HL-60/S4 (cell line): ENCODE results near the gene PLA2G2C.

ENCODE experiments used
- in situ Hi-C: fragments of 300-500 bp; cut with MboI; formaldehyde crosslinking; loops from 2 replicates; pipeline ENCODE4 v1.14.3; 2022; ENCODE audit warnings: low sequenced_read_pairs

Gene PLA2G2C

DNA sequence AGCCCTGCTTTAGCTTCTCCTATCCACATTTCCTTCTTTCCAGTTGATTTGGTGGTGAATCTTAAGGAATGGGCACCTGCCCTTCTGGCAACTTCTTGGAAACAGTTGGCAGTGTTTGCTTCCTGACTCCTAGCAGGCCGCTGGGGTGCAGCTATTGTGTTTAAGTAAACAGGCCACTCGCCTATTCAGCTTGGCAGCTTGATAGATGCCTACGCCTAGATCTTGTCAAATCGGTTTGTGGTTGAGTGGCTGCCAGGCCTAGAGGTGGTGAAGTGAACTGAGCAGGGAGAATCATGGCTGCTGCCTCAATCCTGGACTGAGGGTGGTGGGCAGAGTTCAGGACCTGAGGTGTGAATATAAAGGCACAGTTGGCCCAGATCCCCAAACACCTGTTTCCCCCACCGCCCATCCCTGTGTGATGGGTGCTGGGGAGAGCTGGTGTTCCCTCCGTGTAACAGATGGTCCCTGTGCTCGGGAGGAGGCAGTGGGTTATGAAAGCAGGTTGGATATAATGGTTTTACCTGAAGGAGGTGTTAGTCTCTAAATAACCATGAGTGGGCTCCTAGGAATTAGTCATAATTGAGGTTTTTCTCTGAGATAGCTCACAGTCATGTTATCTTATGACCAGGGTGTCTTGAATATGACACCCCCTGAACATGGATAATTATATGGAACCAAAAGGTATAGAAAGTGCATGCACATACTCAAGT lies 940 bp upstream of the PLA2G2C start:
- in situ Hi-C loops, result no loop called here

DNA sequence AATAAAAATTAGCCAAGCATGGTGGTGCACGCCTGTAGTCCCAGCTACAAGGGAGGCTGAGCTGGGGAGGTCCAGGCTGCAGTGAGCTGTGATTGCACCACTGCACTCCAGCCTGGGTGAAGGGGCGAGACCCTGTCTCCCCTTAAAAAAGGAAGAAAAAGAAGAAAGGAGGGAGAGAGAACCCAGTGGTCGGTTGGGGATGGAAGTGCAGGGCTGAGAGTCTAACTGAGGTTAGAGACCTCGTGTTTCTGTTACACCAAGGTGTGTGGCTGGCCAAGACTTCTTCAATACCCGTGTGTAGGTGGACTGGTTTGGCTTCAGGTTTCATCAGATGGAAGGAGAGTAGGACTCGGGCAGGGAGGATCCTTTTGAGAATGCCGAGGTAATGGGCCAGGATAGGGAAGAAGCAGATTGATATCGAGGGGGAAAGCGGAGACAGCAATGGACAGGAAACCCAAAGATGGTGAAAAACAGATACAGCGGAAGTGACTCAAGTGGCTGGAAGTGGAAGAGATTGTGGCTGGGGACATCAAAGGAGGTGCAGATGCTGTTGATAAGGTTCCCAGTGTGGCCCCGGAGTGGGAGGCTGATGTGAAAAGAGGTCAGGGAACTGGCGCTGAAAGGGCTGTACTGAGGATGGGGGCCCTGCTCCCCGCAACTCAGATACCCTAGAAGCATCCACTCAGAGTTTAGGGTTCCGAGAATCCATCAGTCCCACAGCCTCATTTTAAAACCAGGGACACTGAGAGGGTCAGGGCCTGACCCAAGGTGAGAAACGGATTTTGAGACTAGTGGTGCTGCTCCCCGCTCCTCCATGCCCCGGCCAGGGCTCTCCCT lies 1.1 kb downstream of the PLA2G2C start:
- in situ Hi-C loops, result no loop called here

DNA sequence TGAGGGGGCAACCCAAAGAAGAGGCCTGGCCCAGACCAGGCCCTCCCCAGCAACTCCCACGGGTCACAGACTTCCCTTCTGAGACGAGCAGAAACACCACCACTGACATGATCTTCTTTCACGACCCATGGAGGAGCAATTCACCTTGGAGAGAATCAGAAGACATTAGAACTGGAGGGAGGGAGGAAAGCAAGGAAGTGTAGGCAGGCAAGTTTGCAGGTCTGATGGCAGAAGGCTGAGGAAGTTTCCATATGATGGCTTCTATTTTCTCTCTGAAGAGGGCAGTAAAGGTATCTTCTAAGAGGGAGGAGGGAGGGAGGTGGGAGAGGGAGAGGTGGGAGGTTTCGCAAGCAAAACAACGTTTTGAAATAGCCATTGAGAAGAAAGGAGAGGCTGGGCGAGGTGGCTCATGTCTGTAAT lies 1.8 kb downstream of the PLA2G2C start:
- in situ Hi-C loops, result no loop called here

DNA sequence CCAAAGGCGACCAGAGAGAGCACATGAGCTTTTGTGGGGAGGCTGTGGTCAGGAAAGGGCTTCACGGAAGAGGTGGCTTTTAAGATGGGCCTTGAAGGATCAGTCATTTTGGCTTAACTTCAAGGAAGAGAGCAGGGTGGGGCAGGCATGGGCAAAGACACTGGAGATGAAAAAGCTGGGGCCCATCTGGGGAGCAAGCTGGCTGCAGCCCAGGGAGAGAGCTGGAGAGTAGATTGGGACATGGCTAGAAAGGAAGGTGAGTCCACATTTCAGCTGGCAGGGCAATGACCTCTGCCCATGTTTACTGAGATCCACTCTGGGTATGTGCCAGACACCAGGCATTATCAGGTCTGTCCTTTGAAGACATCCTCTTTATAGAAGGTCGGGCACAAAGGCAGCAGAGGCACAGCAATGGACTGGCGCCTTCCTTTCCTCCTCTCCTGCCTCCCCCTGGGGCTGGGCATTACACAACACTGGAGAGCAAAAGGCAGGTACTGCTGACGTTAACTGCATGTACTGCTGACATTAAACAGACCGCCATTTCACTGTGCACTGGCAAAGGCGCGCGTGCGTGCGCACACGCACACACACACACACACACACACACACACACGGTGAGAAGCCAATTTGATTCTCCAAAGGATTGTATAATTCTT lies 2.6 kb downstream of the PLA2G2C start:
- in situ Hi-C loops, result no loop called here

DNA sequence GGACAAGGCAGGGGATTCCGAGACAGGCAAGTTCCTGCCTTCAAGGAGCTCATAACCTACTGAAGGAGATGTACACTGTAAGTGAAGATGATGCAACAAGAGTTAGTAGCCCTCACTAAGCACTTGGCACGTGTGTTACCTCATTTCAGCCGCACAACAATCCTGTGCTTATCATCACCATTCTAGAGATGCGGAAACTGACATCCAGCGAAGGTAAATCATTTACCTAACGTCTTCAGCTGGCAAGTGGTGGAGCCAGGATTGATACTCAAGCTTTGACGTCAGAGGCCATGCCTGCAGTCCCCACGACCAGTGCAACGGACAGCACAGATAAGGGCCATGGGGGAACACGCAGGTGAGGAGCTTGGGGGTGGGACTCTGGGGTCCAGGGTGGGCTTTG lies 3.3 kb downstream of the PLA2G2C start:
- in situ Hi-C loops, result no loop called here

DNA sequence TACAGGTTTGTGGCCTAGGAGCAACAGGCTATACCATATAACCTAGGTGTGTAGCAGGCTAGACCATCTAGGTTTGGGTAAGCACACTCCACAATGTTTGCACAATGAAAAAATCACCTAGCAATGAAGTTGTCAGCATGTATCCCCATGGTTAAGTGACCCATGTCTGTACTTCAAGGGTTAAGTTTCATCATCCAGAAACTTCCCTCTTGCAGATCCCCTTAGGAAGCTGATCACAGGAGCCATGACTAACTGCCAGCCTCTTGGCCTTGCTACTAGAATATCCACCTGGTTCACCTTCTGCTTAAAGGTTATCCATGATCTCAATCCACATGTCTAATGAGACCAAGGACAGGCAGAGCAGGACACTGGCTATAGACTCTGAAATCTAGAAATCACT lies 3.9 kb downstream of the PLA2G2C start:
- in situ Hi-C loops, result no loop called here

DNA sequence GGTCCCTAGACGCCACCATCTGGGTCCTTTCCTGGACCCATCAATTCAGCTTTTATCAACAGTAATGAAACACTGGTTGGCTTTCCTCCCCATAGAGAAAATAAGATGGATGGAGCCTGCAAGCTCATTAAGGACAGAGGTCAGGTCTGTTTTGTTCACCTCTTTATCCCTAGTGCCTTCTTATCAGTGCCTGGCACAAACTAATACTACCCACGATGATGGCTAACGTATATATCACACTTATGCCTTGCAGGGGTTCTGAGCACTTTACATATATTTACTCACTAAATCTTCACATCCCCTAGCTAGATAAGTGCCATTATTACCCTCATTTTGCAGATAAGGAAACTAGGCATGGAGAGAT lies 5.5 kb downstream of the PLA2G2C start:
- in situ Hi-C loops, result no loop called here

DNA sequence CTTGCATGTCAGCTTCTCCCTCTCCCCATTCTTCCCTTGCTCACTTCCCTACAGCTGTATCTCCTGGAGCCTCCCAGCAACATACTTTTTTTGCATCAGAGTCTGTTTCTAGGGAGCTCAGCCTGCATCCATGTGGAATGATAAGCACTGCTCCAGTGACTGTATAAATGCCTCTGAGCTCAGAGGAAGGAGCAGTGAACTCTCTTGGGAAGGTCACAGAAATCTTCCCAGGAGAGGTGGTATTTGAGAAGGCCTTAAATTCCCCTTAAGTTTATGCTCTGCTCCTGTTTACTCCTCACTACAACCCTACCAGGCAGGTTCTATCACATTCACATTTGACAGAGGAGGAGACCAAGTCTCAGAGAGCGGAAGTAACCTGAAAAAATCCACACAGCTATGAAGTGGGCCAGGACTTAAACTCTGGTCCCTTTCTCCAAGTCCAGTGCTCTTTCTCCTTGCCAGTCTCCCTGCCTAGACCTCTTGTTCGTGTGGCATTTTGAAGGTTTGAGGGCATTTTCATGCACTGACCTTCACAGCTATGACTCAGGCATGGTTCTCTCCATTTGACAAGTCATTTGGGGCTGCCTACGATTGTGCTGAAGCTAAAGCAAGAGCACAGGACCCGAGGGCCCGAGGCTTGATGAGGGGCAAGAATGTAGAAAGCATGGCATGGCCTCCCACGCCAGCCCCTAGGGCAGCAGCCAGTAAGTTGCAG lies 6.0 kb downstream of the PLA2G2C start:
- in situ Hi-C loops, result no loop called here

DNA sequence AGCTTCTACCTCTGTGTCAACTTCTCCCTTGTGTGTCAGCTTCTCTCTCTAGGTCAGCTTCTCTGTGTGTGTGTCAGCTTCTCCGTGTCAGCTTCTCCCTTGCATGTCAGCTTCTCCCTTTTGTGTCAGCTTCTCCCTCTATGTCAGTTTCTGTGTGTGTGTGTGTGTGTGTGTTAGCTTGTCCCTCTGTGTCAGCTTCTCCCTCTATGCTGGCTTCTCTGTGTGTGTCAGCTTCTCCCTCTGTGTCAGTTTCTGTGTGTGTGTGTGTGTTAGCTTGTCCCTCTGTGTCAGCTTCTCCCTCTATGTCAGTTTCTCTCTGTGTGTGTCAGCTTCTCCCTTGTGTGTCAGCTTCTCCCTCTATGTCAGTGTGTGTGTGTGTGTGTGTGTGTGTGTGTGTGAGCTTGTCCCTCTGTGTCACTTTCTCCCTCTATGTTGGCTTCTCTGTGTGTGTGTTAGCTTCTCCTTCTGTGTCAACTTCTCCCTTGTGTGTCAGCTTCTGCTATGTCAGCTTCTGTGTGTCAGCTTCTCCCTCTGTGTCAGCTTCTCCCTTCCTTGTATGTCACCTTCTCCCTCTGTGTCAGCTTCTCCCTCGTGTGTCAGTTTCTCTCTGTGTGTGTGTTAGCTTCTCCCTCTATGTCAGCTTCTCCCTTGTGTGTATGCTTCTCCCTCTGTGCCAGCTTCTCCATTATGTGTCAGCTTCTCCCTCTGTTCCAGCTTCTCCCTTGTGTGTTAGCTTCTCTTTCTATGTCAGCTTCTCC lies 6.8 kb downstream of the PLA2G2C start:
- in situ Hi-C loops, result no loop called here

DNA sequence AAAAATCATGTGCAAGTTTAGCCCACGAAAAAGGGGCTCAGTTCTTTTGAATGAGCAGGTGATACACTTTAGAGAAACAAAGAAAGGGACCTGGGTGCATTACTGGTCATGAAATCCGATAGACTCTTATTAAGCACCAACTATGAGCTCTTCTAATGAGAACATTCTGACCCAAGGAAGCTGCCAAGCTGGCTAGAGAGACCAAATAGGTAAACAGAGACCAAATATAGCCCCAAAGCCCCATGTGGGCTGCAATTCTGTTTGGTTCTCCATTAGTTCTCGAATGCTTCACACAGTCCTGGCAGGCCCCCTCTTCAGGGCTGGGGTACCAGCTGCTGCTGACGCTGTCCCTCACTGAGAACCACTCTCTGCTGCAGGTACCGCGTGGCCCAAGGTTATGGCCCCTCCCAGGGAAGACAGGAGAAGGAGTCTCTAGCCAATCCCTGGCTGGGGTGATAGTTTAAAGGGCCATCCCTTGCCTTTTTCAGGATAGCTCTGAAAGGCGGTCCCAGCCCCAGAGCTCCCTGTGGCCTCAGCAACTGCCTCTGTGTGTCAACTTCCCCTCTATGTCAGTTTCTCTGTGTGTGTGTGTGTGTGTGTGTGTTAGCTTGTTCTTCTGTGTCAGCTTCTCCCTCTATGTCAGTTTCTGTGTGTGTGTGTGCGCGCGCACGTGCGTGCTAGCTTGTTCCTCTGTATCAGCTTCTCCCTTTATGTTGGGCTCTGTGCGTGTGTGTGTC lies 7.5 kb downstream of the PLA2G2C start:
- in situ Hi-C loops, result no loop called here

DNA sequence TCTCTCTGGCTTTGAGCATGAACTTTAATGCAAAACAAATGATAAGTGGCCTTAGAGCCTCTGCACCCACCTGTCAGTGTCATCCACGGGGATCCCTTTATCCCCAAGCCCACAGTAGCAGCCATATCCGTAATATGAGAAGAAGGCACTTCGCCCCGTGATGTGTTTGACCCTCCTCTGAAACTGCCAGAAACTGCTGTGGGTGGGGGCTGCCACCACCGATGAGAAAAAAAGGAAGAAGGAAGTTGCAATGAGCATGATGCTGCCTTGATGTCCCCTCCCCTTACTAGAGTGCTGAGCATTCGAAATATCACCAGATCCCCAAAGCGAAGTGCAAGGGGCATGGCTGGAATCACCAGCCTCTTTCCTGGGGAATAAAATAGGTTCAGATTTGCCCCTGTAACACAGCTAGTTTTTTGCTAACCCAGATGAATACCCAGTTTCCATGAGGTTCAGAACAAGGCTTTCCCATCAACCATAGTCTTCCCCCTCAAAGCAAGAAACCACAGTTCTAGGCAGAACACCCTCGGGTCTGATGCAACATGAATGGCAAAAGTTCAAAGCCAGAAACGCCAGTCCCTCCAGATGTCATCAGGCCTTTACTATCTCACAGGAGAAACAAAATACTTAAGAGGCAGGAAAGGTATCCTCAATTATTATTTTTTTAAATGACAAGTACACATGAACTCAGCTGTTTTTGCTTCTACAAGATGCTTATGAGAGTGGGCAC lies 11.2 kb downstream of the PLA2G2C start:
- in situ Hi-C loops, result no loop called here

DNA sequence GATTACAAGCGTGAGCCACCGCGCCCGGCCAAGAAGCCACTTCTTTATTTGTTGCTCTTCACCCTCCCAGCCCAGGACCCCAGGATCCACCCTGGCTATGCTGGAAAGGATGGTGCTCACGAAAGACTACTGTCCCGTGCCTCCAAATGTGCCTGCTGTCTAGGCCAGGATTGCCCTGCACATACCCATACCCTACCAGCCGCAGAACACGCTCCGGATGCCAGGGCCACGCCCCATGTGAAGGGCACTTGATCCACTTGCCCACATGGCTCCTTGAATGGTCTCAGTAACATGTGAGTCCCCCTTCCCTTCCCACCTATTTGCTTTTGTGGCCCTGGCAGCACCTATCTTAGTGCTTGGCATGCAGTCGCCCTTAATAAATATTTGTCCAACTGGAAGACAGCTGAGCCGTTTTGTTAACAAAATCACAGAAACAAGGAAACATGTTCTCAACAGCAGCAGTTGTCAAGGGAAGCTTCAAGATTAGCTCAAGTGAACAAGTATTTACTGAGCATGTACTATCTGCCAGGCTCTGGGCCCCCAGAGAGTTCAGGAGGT lies 14.2 kb downstream of the PLA2G2C start:
- in situ Hi-C loops, result no loop called here

DNA sequence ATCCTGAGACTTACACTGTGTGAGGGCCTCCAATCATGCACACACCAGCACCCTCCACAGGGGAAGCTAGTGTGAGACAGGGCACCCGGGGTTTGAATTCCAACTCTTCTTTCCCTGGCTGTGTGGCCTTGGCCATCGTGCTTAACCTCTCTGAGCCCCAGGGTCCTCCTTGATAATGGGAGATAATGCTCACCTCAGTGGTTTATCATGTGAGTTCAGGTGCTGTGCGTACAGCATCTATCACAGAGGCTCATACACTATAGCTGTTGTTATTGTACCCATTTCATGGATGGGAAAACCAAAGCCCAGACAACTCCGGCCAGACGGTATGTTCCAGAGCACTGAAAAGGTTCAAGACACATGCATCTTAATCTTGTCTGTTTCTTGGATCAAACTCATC lies 16.4 kb downstream of the PLA2G2C start:
- in situ Hi-C loops, result no loop called here

DNA sequence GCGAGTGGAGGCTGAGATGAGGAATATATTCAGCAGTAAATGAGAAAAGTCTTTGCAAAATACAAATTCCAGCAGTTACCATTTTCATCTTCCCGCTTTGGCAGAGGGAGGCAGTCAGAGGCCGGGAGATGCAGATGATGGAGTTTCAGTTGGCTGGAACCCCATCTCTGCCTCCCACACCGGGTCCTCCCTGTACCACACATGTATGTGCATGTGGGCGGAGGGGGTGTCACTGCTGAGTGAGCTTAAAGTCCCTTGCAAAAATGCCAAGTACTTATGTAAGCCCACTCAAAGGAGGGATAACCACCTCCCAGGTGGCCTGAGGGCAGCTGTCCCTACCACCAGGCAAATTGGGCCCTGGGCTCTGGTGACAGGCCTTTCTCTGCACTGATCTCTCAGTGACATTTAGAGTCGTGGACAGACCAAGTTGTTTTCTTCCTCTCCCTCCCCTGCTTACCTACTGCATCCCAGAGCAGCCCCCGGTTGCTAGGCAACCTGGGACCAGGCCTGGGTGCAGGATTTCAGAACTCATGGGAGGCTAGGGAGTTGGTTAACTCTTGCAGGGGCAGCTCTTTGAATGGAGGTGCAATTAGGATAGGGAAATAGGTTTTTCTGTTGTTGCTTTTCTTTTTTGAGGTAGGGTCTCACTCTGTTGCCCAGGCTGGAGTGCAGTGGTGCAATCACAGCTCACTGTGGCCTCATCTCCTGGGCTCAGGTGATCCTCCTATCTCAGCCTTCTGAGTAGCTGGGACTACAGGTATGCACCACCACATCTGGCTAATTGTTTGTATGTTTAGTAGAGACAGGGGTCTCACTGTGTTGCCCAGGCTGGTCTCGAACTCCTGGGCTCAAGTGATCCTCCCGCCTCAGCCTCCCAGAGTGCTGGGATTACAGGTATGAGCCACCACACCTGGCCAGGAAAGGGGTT lies 17.5 kb downstream of the PLA2G2C start:
- in situ Hi-C loops, result no loop called here

DNA sequence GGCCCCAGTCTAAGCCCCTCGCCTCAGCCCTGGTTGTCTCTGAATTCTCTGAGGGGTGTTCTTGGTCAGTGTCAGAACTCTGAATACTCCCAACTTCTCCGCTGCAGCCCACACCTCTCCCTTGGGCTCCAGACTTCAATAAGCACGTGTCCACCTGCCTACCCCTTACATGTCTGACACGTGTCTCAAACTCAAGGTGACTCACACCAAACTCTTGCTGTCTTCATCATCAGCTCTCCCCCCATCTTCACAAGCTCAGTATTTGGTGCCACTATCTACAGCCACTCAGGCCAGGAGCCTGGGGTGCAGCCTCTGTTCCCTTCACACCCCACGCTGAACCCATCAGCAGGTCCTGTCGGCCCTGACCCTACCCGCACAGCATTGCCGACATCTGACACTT lies 19.2 kb downstream of the PLA2G2C start:
- in situ Hi-C loops, result no loop called here

DNA sequence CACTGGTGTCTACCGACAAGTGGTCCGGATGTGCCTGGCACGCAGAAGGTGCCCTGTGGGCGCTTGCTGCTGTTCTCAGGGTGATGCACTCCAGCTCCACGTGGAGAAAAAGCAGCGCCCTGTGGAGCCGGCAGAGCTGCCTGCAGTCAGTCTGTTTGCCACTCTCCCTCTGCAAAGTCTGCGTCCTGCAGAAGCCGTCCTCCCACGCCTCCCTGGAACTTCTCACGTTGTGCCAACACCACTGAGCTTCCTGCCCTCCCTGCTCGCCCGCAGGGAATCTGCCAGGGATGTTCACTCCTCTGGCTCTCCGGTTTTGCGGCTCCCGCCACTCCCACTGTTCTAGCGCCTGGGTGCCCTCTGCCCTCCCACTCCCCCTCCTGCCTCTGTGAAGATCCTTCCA lies 20.3 kb downstream of the PLA2G2C start:
- in situ Hi-C loops, result no loop called here

DNA sequence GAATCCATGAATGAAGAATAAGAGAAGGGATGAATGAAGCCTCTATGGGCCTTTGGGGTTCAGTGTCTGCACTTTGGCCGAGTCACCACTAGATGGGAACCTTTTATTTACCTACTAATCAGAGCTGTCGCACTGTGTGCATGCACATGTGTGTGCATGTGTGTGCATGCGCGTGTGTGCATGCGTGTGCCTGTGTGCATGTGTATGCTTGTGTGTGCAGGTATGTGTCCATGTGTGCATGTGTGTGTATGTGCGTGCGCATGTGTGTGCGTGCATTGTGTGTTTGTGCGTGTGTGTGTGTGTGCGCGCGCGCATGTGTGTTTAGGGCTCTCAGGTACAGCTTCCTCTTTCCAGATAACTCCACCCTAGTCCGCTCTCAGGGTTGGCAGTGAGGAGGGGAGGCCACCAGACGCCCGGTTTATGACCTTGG lies 20.8 kb downstream of the PLA2G2C start:
- in situ Hi-C loops, result no loop called here

DNA sequence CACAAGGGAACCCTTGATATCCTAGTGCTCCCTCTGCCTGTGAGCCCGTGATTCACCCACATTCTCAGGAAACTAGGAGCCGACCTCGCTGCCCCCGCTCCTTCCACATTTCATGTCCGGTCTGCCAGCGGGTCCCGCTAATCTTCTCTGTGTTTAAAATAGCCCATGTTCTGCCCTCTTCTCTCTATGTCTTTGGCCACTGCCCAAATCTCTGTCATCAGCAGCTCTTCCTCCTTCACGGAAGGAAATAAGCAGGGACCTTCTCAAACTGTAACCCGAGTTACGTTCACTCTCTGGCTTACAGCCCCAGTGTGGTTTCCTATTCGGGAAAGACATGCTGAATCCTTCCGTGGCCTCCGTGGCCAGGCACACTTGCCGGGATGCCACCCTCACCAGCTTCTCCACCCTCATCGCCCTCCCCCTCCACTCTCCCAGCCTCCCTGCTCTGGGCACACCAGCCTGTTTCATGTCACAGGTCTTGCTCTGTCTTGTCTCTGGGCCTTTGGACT lies 21.6 kb downstream of the PLA2G2C start:
- in situ Hi-C loops, result no loop called here
